Loucy (cell line): ENCODE results near the gene GNAS-AS1.

Experiments used
- H2AFZ ChIP-seq: fragments of 200-600 bp; sonication (generic); 2 replicates; pipeline ENCODE4 v1.6.0; 2016; ENCODE audit warnings: antibody characterized with exemption, mild to moderate bottlenecking, low read length, moderate library complexity
- H3F3A ChIP-seq: fragments of 200-600 bp; 2 replicates; pipeline ENCODE4 v1.6.0; 2016; ENCODE audit warnings: antibody characterized with exemption, low read depth, mild to moderate bottlenecking
- H3K27me3 ChIP-seq: fragments of 200-600 bp; sonication (generic); 2 replicates; pipeline ENCODE4 v1.6.1; 2014; ENCODE audit warnings: low read length, mild to moderate bottlenecking; ENCODE audit not compliant: insufficient read depth, poor library complexity, severe bottlenecking
- H3K36me3 ChIP-seq: fragments of 200-600 bp; sonication (generic); 2 replicates; pipeline ENCODE4 v1.6.1; 2016; ENCODE audit warnings: low read length; ENCODE audit not compliant: insufficient read depth
- H3K4me1 ChIP-seq: fragments of 200-600 bp; sonication (generic); 2 replicates; pipeline ENCODE4 v1.5.1; 2014; ENCODE audit warnings: low read length, mild to moderate bottlenecking; ENCODE audit not compliant: insufficient read depth, poor library complexity, severe bottlenecking
- H3K4me2 ChIP-seq: fragments of 200-600 bp; sonication (generic); 2 replicates; pipeline ENCODE4 v1.6.0; 2014; ENCODE audit warnings: antibody characterized with exemption, low read length, low read depth, mild to moderate bottlenecking; ENCODE audit not compliant: poor library complexity, severe bottlenecking
- H3K4me3 ChIP-seq: fragments of 200-600 bp; sonication (generic); 2 replicates; pipeline ENCODE4 v1.5.1; 2014; ENCODE audit warnings: low read length, mild to moderate bottlenecking, mixed read lengths; ENCODE audit not compliant: poor library complexity, severe bottlenecking
- H3K79me2 ChIP-seq: fragments of 200-600 bp; sonication (generic); 2 replicates; pipeline ENCODE4 v1.6.1; 2014; ENCODE audit warnings: low read length; ENCODE audit not compliant: insufficient read depth
- H3K9ac ChIP-seq: fragments of 200-600 bp; sonication (generic); 2 replicates; pipeline ENCODE4 v1.6.0; 2014; ENCODE audit warnings: mild to moderate bottlenecking, low read depth, low read length, moderate library complexity; ENCODE audit not compliant: poor library complexity, severe bottlenecking
- H3K9me2 ChIP-seq: fragments of 200-600 bp; sonication (generic); replicated peaks from 2 replicates; pipeline ENCODE4 v1.6.1; 2016; ENCODE audit warnings: low read depth, low read length, mixed read lengths
- H3K9me3 ChIP-seq: fragments of 200-600 bp; sonication (generic); 2 replicates; pipeline ENCODE4 v1.6.1; 2014; ENCODE audit warnings: mild to moderate bottlenecking, antibody characterized with exemption, low read length, low read depth; ENCODE audit not compliant: insufficient read depth
- H4K20me1 ChIP-seq: fragments of 200-600 bp; sonication (generic); 2 replicates; pipeline ENCODE4 v1.6.0; 2014; ENCODE audit warnings: antibody characterized with exemption, low read length, mild to moderate bottlenecking; ENCODE audit not compliant: insufficient read depth, poor library complexity, severe bottlenecking
- EZH2phosphoT487 ChIP-seq: fragments of 200-600 bp; IDR thresholded peaks from 2 replicates; pipeline ENCODE4 v1.6.1; 2018; ENCODE audit warnings: antibody characterized with exemption, mild to moderate bottlenecking, moderate library complexity, borderline replicate concordance
- TF ChIP-seq, protein P1 (sequence below): fragments of 200-600 bp; sonication (generic); conservative IDR thresholded peaks from 2 replicates; pipeline ENCODE4 v1.5.1; 2014; ENCODE audit warnings: mild to moderate bottlenecking, antibody characterized with exemption, low read length

Gene GNAS-AS1

DNA sequence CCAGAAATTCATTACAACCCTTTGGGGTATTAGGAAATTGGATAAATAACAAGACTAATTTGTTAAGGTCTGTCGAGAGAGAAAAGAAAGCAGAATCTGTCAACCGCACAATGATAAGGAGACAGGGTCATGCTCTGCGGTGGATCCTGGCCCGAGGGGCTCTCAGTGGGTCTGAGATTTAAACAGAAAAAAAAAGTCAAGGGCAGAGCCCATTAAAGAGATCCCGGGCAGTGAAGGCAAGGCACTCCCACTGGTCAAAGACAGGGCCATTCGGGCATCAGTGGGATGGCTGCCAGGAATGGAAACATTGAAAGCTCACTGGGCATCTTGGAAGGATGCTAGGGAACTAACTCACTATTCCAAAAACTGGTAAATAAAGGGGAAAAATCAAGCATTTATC lies 77.9 kb downstream of the GNAS-AS1 start:
- Histone ChIP-seq H3K27me3 (no peaks in the 10 kb centered on the region), H3K9me2 (no peaks in the 10 kb centered on the region), H2AFZ (no peak overlapping the region), H3K9me3 (no peaks in the 10 kb centered on the region), H3K79me2 (no peaks in the 10 kb centered on the region), H4K20me1 (no peaks in the 10 kb centered on the region), H3K4me3 (no peak overlapping the region), H3K4me1 (no peaks in the 10 kb centered on the region), H3K9ac (no peak overlapping the region), H3K36me3 (no peaks in the 10 kb centered on the region), H3F3A (no peaks in the 10 kb centered on the region), H3K4me2 (no peak overlapping the region)
- TF ChIP-seq, protein P1, sequence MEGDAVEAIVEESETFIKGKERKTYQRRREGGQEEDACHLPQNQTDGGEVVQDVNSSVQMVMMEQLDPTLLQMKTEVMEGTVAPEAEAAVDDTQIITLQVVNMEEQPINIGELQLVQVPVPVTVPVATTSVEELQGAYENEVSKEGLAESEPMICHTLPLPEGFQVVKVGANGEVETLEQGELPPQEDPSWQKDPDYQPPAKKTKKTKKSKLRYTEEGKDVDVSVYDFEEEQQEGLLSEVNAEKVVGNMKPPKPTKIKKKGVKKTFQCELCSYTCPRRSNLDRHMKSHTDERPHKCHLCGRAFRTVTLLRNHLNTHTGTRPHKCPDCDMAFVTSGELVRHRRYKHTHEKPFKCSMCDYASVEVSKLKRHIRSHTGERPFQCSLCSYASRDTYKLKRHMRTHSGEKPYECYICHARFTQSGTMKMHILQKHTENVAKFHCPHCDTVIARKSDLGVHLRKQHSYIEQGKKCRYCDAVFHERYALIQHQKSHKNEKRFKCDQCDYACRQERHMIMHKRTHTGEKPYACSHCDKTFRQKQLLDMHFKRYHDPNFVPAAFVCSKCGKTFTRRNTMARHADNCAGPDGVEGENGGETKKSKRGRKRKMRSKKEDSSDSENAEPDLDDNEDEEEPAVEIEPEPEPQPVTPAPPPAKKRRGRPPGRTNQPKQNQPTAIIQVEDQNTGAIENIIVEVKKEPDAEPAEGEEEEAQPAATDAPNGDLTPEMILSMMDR, result no peak
- no peak for TF ChIP-seq EZH2phosphoT487
